GM21737 (cell line): ENCODE results near the gene UNC45A.

Experiments
- ATAC-seq: cut with Tn5 transposase; IDR thresholded peaks from one replicate; pipeline ENCODE4 v1.9.1; 2021; ENCODE audit warnings: mild to moderate bottlenecking, moderate library complexity; ENCODE audit not compliant: unreplicated experiment

Gene UNC45A

DNA sequence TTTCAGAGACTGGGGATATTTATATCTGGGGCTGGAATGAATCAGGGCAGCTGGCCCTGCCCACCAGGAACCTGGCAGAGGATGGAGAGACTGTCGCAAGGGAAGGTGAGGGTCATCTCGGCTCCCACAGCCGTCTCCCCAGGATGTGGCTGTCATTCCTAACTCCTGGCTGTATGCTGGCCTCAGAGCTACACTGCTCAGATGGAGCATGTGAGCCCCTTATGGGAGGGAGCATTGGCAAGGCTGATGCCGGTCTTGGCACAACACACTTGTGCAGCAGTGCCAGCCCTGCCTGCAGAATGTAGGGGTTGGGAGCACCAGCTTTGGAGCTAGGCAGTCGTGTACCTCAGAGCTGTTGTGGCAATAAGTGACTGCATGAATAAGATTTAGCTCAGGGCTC lies 24.8 kb downstream of the UNC45A start:
- ATAC-seq = no peak

DNA sequence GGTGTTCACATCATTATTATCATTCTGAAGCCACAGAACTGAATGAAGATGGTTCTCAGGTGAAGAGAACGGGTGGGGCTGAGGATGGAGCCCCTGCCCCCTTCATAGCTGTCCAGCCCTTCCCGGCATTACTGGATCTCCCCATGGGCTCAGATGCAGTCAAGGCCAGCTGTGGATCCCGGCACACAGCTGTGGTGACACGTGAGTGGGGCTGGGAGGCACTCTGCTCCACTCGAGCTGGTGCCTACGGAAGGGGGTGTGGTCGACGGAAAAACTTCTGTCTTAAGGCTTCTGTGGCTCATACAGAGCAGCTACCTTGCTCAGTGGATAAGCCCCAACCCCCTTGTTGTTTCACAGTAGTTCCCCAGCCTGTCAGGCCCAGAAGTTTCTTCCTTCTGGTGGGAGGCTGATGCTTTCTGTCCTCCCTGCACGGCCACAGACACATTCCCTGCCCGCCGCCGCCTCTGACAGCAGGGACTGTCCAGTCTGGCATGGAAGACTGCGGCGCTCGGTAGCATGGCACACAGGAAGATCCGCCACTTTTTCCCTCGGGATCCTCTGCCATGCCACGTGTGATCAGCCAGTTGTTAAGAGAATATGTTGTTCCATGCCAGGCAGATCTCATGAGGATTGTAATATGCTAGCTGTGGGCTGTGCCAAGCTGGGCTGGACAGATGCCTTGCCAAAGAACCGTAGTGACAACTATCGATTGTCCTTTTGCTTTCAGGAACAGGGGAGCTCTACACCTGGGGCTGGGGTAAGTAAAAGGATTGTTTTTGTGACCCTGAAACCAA lies 25.4 kb downstream of the UNC45A start:
- ATAC-seq = no peak

DNA sequence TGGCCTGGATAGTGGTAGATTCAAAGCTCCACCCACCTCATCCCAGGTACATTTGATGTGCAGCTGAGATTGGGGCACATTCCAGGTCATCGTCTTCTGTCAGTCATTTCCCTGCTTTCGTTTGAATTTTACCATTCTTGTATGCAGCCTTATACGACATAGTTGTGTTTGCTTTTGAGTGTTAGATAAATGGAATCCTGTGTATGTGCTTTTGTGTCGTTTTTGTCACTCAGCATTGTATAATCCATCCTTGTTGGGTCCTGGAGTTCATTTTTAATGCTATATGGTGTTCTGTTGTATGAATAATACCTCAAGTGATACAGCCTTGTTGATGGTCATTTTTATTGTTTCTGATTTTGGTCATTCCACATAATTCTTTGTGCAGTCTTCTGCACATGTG lies 26.9 kb downstream of the UNC45A start:
- no peak for ATAC-seq

DNA sequence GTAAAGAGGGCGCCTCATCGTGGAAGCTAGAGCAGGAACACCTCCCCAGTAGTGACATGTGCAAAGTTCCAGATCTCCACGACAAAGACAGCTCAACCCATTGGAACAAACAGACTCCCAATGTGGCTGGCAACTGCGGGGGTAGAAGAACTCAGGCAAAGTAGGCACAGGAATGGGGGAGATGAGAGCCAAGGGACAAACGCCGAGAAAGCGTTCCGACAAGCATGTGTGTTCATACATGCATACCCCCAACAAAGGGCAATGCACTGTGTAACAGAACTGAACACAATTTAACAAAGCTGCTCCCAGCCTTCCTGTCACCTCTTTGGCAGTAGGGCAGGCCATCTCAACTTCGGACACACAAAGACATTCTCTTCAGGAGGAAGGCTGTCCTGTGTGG lies 31.2 kb downstream of the UNC45A start:
- ATAC-seq = no peak

DNA sequence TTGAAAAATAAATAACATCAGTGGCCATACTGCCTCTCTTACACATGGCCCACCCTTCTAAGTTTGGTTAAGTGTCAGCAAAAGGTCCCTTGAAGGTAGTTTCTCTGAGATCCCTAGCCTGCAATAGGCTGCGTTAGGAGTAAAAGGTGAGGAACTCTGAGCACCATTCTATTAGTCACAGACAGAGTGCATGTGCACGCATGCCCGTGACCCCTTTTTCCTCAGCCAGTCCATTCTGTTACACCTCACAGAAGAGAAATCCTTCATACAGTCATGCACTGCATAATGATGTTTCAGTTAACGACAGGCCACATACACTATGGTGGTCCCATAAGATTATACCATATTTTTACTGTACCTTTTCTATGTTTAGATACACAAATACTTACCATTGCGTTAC lies 32.1 kb downstream of the UNC45A start:
- no peak for ATAC-seq

DNA sequence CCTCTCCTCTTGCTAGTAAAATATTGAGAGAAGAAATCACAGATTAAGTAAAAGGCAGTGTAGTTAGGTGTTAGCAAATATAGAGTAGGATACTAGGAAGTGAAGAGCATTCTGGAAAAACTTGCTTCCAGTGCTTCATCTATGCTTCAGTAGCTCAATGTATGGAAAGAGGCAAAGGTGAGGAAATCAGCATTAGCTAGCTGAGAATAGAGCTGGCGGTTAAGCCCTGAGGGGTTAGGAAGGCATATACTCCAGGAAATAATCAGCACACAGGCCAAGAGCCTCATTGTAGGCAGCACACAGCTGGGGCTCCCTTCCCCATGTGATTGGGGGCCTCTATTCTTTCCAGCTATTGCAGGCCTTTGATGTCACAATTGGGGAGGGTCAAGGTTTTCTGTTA lies 33.3 kb downstream of the UNC45A start:
- ATAC-seq = no peak

DNA sequence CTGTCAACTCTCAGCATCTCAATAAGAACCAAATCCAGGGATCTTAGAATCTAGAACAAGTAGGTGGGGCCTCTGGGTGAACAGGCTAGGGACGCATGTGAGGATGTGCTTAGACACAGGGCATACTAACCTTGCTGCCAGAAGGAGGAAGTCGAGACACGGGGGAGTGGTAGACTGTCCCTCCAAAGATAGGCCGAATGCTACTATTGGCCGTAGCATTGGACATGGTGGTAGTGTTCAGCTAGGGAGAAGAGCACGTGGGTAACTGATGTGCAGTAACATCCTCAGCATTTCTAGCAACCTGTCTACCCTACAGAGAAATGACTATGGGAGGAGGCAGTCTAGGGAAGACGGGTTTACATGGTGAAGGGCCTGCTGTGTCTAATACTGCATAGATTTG lies 35.2 kb downstream of the UNC45A start:
- ATAC-seq = no peak

DNA sequence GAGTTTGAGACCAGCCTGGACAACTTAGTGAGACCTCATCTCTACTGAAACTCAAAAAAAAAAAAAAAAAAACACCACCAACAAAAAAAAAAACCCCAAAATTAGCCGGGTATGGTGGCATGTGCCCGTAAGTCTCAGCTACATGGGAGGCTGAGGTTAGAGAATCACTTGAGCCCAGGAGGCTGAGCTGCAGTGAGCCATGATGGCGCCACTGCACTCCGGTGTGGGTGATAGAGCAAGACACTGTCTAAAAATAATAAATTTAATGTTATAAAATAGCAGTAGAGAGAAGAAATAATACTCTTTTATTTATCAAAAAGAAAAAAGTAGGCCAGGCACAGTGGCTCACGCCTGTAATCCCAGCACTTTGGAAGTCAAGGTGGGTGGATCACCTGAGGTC lies 37.0 kb downstream of the UNC45A start:
- ATAC-seq = no peak

DNA sequence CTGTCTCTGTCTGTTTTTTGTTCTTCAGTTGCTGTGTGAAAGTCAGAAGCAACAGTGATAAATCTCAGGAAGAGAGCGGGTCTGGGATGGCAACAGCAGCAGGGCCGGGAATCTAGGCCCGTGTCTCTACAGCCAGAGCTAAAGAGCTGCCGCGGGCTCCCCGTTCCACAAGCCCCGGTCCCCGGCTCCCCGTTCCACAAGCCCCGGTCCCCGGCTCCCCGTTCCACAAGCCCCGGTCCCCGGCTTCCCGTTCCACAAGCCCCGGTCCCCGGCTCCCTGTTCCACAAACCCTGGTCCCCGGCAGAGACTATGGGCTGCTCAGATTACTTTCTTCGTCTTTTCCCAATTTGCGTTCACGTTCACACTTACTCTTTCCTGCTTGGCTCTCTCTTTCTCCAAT lies 39.1 kb downstream of the UNC45A start:
- no peak for ATAC-seq

DNA sequence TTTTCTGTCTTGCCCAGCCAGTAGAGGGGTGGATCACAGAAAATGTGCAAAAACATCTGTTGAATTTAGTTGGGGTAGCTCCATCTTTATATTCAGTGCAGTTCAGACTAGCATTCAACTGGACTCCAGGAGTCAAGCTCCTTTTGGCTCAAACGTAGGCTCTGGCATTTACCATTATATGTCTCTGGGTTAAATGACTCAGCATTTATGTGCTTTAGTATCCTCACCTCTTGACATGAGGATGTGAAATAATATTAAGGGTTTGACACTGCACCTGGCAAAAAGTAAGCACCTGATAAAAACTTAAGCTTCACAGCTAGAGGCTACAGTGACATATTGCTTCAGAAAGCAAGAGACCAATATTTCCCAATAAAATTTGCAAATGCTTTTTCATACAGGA lies 44.5 kb downstream of the UNC45A start:
- no peak for ATAC-seq

DNA sequence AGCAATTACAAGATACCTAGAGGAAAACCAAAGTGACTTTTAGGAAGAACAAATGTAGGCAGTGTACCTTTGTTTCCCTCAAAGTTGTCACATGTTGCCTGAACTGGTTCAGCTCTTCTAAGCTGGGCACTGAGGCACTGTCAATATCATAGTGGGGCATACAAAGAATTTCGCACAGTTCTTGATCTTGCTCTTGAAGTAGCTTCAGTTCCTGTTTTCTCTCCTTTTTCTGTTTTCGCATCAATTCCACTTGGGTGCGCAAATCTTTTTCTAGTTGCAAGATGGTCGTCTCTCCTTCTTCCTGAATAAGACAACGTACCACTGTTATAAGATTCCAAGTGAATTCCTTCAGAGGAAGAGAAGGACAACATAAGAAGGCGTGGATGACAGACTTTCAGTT lies 46.6 kb downstream of the UNC45A start:
- no peak for ATAC-seq

DNA sequence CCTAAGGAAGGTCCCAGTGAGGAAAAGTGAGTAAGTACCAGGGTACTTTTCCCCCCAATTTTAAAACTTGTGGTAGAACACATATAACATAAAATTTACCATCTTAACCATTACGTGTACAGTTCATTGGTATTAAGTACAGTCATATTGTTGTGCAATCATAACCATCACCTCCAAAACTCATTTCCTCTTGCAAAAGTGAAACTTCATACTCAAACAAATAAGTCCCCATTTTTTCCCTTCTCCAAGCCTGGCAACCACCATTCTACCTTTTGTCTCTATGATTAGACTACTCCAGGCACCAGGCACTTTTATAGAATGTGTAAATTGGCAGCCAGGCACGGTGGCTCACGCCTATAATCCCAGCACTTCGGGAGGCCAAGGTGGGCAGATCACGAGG lies 47.0 kb downstream of the UNC45A start:
- ATAC-seq = no peak

DNA sequence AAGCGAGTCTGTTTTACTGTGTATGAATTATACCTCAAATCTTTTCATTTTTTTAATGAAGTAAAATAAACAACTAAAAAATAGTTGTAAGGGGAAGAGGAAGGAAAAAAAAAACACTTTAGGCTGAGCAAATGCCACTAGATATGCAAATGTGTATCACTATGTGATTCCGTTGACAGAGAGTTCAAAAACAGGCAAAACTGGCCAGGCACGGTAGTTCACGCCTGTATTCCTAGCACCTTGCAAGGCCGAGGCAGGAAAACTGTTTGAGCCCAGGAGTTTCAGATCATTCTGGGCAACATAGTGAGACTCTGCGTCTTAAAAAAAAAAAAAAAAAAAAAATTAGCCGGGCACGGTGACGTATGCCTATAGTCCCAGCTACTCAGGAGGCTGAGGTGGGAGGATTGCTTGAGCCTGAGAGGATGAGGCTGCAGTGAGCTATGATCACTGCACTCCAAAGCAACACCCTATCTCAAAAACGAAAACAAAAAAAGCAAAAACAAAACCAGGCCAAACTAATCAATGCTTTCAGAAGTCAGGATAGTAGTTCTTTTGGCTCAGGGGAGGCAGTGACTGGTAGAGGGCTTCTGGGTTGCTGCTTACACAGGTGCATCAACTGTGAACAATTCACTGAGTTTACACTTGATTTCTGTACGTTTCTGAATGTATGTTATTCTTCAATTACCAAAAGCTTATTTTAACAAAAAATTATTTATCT lies 51.9 kb downstream of the UNC45A start:
- ATAC-seq = peak; percentile 41

DNA sequence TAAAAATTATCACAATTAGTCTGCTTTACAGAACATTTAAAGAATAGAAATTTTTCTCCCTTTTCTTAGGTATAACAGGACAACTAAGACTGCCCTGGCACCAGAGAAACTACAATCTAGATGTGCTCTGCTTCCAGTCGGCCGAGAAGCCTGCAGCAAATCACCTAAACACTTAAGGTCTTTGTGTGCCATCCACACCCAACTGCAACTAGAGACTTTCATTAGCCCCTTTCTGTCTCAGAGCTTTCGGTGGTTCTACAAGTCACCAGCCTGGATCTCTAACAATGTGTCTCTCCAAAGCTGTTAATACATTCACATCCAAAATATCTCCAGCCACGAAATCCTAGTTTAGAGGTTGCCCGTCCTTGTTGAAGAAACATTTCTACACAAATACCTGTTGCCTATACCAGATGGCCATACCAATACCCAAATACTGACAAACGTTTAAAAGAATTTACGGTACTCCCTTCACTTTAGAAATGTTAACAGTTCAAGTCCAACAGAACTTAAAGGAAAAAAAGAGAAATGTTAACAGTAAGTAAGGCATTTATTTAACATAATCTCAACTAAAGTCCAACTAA lies 52.6 kb downstream of the UNC45A start:
- ATAC-seq = no peak

DNA sequence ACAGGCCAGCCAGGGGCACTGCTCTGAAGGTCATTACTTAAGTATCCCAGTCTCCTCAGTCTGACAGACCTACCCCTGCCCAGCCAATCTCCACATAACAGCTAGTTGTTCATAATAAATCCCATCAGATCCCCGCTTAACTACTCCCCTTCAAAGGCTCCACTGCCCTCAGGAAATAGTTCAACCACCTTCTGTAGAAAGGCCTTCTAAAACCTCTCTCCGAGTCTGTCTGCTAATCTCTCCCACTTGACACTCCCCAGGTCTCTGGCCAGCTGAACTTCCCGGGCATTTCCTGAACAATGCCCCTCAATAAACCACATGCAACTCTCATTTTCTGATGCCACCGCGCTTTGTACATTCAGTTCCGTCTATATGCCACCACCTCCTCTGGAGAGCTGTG lies 53.2 kb downstream of the UNC45A start:
- no peak for ATAC-seq

DNA sequence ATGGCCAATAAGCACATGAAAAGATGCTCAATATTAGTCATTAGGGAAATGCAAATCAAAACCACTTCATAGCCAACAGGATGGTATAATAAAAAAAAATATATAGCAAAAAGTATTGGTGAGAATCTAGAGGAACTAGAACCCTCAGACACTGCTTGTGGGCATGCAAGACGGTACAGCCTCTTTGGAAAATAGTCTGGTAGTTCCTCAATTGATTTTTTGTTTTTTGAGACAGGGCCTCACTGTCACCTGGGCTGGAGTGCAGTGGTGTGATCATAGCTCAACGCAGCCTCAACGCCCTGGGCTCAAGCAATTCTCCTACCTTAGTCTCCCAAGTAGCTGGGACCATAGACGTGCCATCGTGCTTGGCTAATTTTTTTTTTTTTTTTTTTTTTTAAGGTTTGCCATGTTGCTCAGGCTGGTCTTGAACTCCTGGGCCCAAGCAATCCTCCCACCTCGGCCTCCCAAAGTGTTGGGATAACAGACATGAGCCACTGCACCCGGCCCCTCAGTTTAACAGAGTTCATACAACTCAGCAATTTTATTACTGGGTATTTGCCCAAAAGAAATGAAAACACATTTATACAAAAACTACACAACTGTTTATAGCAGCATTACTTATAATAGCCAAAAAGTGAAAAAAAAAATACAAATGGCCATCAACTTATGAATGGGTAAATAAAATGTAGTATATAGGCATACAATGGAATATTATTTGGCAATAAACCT lies 54.1 kb downstream of the UNC45A start:
- ATAC-seq = no peak

DNA sequence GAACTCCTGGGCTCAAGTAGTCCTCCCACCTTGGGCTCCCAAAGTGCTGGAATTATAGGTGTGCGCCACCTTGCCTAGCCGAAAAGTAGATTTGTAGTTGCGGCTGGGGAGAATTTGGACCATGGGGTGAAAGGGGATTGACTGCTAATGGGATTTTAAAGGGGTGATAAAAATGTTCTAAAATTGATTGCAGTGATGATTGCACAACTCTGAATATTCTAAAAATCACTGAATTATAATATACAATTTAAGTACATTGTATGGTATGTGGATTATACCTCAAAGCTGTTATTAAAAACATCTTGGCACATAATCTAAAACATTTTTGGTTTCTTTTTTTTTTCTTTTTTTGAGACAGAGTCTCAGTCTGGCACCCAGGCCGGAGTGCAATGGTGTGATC lies 55.4 kb downstream of the UNC45A start:
- ATAC-seq = no peak

DNA sequence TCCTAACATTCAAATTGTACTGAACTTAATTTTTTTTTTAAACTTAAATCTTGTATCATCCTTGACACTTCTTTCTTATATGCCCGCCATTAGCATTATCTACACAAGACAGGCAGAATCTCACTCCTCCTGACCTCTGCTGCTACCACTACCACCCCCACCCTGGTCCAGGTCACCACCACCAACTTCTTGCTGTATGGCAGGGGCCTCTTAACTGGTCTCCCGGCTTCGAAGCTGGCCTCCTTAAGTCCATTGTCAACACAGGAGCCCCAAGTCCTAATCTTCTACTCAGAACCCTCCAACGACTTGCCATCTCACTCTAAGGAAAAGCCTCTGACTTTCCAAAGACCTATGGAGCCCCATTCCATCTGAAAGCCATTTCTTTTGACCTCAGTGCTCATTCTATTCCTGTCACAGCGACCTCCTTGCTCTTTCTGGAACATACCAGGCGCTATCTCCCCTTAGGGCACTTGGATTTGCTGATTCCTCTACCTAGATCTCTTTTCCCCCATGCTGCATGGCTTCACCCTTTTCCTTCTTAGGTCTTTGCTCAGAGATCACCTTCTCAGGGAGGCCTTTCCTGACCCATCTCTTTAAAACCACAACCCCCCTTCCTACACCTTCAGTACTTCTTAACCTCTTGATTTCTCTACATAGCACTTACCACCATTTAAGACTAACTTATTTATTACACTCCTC lies 56.7 kb downstream of the UNC45A start:
- no peak for ATAC-seq

DNA sequence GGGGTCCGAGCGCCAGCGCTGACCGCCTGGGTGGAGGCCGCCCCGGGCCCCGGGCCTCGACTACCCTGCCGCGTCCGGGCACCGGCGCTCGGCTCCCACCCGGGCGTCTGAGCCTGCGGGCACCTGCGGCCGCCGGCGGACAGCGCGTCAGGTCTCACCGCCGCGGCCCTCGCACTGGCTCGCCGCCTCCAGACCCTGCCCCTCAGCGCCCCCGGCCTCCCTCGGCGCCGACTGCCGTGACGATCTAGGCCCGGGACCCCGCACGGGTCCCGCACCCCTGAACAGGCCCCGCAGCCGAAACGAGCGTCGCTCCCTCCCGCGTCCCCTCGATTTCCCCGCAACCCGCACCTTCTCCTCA lies 59.0 kb downstream of the UNC45A start:
- peak; percentile 20 for ATAC-seq

DNA sequence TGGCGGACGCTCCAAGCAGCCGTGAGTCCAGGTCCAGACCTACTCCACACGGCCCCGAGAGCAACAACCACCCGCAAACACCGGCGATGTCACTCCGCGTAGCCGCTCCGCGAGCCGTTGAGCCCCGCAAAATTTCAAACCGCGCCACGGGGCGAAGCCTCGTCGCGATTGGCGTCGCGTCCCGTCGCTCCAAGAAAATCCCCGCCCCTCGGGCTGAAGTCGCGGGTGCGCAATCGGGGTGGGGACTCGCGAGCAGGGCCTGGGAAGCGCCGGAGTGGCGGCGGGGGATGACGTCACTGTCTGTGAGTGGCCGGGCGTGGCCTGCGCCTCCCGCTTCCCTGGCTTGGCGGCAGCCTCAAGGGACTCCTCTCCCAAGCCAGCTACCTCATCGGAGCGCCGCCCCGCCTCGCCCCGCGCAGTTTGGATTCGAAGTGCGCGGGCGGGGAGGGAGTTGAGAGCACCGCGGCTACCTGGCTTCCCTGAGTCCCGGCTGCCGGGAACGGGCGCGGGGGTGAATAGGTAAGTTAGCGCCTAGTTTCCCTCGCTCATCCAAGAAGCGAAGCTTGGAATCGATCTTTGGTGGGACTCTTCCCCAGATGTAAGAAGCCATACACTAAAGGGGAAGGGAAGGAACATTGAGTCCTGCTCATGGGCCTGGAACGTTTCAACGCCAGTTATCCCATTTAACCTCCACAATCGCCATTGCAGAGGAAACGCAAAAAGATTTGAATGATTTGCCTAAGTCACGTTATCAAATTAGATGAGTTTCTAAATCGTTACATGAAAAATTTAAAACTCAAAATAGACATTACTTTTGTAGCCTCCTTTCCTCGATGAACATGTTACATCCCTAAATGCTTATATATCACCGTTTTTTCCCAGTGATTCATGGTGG lies 59.6 kb downstream of the UNC45A start, which contains the start of gene PRC1:
Gene PRC1, minus strand, starts transcription at position 119 of the 895 bp plus-strand sequence. Its CDS starts 118 bp downstream, at position 1.
- ATAC-seq = peak; percentile 96
